ENCODE data around the gene AGPAT2.
"Not testable (repeated sequence)": the region's sequence is repeated elsewhere in the genome, so short reads cannot be mapped to it uniquely, and the experiment has no call there.

Gene AGPAT2

DNA sequence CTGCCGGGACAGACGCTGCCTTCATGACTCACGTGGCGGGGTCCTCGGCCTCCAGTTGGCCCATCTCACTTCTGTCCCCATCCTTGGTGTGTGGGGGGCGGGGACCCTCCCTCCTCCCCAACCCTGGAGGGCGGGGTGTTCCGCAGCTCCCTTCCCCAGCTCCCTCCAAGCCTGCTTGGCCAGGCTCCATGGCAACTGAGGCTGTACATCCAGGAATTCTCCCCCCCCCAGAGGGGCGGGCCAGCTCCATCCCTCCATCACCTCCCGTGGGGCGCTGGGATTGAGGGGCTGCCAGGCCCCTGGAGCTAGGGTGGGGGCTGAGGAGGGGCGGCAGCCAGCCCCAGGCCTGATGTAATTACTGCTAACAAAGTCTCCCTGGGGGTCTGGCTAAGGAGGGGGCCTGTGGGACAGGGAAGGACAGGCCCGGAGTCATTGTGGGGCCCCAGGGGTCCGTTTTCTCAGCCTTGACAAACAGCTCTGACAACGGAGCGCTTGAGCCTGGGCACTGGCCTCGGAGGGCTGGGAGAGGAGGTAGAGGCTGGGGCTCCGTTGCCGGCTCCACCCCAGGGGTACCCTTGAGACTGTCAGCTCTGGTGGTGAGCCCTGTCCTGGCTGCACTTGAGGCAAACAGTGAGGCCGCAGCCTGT, 33.1 kb upstream of the AGPAT2 start:
- DNase-seq (ENCODE audit: low spot score): no peak

DNA sequence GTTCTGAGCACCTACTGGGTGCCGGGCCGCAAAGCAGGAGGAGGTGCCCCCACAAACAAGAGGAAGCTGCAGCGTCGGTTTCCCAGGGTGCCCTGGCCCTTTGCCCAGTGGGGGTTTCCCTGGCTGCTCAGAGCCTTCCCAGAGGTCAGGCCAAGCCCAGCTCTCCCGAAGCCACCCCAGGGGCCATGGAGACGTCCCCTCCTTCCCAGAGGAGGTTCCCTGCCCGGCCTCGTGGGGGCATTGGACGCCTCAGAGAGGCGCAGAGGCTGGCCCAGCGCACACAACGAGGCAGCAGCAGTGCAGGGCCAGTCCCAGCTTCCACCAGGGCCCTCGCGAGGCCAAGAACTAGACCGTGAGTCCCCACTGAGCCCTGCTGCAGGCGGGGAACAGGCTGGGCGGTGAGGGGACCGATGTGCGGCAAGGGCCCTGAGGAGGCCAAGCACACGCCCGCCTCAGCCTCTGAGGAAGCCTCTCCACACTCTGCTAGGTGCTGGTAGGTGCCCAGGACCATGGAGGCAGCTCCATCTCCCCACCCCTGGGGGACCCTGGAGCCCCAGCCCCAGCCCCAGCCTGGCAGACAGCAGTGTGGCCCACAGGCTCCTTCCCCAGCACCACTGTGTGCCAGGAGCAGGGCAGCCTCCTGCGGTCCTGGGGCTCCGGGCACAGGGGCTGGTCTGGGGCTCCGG, 32.1 kb upstream of the AGPAT2 start:
- no peak for DNase-seq (ENCODE audit: low spot score)

DNA sequence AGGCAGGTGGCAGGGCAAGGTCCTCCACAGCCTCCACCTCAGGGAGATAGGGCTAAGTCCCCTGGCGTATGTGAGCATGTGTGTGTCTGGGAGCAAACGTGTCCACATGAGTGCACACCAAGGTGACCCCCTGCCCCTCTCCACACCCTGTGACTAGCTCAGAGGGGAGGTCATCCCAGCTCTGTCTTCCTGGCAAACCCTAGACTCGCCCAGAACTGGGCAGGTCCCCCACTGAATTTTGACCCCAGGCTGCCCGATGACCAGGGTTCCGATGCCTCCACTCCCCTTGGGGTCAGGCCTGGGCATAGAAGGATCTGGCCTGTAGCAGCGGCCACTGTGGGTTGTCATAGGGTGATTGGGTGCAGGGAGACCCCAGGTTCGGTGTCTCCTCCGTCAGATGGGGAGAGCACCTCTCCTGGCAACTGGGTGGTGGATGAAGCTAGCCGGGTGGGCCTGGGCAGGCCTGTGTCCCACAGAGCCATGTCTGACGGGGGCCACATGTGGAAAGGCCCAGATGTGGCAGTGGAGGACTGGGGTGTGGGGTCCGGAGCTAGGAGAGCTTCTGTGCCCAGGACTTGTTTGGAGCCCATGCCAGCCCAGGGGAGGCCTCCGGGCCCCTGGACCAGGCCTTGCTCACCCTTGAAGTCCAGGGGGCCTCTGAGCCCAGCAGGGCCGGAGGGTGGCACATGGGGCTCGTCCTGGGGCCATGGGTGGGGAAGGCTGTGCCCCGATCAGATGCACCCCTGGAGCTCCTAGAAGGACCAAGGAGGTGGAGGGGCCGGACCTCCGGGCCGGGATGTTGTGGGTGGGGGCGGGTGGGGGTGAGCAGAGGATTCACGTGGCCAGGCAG, 31.3 kb upstream of the AGPAT2 start:
- DNase-seq (ENCODE audit: low spot score): no peak

DNA sequence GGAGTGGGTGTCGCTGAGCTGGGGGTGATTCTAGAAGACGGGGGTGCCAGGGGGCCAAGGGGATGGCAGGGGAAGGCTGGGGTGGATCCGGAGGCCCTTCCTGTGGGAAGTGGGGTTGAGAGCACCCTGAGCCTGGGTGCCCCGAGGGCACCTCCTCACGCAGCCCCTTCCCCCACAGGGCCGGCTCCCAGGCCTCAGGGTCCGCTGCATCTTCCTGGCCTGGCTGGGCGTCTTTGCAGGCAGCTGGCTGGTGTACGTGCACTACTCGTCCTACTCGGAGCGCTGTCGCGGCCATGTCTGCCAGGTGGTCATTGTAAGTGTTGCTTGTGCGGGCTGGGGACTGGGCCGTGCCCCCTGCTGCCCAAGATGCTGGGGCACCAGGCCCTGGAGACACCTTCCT, 30.1 kb upstream of the AGPAT2 start:
- no peak for DNase-seq (ENCODE audit: low spot score)

DNA sequence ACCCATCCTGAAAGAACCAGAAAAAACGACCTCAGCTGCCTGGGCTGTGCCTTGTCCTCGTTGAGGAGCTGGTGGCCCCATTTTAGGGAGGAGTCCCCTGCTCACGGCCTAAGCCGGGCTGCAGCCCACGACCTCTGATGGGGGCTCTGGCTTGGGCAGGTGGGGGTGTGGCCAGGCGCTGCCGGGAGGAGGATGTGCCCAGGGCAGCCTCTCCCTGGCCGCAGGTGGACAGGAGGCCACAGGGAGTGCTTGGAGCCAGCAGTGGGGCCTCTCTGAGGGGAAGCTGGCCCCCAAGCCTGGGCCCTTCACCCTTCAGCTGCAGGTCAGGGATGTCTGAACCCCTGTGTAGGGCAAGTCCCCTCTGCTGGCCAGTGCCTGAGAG, 27.6 kb upstream of the AGPAT2 start:
- no peak for DNase-seq (ENCODE audit: low spot score)

DNA sequence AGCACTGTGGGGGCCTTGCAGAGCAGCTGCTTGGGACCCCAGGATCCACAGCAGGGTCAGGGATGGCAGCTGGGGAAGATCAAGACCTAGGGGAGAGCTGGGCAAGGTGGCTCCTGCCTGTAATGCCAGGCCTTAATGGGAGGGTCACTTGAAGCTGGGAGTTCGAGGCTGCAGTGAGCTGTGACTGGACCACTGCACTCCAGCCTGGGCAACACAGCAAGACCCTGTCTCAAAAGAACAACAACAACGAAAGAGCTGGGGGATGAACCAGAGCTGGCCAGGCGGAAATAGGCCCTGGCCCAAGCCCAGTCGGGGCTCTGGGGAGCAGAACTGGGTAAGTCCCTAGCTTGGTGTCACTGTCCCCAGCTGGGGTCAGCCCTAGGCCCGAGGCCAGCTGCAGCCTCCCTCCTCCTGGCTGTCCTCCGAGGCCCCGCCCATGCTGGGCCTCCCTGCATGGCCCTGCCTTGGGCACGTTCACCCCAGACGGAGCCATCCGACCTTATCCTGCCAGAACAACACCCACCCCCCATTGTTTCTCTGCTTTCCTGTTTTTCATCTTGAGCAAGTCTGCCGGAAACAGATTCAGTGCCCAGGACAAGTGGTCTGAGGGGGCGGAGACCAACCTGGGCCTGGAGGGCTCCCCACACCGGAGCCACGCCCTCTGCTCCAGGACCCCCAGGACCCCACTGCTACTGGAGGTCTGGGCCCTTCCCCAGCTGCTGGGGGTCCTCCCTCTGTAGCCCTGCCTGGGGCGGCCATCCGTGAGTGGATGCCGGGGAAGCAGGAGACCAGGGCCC, 27.0 kb upstream of the AGPAT2 start:
- DNase-seq (ENCODE audit: low spot score): no peak

DNA sequence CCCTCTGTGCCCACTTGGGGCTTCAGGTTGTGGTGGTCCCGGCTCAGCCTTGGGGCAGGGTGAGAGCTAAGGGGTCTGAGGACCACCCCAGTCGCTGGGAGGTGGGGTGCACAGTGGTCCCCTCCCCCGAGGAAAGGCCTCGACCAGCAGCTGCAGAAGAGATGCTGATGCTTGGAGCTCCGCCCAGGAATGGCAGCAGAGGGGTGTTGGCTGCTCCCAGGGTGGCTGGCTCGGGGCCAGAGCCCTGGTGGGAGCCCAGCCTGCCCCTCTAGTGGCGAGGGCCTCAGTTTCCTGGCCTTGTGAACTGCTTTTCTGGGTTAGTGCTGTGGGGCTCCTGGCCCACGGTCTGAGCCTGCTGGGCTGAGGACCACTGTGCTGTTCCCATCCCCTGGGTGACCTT, 26.3 kb upstream of the AGPAT2 start:
- DNase-seq (ENCODE audit: low spot score): no peak

DNA sequence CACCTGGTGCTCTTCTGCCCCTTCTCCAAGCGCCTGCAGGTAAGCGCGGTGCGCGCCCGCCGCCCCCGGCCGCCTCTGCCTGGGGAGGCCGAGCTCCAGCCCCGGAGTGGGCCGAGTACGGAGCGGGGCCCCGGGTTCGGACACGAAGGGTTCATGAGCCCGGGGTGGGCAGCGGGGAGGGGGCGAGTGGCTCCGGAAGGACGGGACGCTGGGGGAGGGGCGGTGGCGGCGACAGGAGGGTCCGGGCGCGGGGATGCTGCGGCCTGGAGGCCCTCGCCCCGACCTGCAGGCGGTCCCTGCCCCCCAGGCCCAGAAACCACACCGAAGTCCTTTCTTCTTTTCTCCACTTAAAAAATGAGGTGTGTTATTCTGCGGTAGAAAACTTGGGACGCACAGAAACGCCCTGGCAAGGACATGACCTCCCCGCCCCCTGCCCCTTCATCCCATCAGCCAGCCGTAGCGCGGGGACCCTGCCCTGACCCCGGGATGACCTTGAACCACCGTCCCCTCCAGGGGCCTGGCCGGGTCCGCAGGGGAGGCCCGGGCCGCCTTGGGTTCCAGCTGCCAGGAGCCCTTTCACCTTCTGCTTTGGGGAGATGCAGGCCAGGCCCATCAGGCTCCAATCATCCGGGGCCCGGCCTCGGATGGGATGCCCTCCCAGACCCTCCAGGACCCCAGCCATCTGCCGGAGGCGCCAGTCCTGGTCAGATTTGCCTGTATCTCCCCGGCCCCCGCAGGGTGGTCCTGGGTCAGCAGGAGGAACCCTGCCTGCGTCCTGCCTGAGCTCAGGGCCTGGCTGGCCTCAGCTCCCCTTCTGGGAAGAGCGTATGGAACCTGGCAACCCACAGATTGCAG, 25.7 kb upstream of the AGPAT2 start:
- no peak for DNase-seq (ENCODE audit: low spot score)

DNA sequence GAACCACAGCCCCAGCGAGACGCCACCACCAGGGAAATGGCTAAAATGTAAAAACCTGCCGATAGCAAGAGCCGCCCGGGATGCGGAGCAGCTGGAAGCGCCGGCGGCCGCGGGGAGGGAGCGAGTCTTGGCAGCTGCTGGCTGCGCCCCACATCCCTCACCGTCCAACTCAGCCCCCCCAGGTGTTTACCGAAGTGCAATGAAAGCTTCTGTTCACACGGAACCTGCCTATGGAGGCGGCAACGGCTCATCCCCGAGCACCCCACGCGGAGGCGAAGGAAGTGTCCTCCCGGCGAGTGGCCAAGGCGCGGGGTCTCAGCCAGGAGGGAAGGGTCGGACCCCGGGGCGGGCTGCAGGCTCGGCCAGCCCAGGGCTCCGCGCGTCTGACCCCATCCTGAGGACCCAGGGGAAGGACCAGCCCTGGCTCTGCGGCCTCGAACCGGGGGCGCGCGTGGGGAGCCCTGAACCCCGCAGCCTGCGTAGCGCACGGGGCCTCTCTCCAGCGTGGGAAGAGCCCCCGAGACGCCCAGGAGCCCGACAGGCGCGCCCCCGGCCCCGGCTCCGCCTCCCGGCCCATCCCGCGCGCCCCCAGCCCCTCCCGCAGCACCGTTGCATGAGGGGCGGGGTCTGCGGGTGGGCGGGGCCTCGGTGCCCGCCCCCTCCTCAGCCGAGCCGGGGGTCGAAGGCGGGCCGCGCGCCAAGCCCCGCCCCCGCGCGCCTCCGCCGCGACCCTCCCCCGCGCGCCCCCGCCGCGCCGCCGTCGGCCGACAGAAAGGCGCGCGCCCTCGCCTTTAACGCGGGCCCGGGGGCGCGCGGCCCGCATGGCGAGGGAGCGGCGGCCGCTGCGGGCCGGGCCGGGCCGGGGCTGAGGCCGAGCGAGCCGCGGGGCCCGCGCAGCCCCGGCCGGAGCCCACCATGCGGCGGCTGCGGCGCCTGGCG, 24.8 kb upstream of the AGPAT2 start, which contains the start of gene DIPK1B:
Gene DIPK1B (plus strand): TSS at position 822 of the 939 bp plus-strand sequence. CDS start 94 bp downstream, at position 916.
- no peak for DNase-seq (ENCODE audit: low spot score)

DNA sequence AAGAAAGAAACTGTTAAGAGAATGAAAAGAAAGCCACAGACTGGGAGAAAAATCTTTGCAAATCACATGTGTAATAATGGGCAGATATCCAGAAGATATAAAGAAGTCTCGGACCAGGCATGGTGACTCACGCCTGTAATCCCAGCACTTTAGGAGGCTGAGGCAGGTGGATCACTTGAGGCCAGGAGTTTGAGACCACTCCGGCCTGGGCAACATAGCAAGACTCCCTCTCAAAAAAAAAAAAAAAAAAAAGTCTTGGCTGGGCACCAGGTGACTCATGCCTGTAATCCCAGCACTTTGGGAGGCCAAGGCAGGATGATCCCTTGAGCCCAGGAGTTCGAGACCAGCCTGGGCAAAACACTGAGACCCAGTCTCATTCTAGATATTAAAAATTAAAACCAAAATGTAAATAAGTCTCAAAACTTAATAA, 24.0 kb upstream of the AGPAT2 start:
- not testable (repeated sequence) for DNase-seq (ENCODE audit: low spot score)

DNA sequence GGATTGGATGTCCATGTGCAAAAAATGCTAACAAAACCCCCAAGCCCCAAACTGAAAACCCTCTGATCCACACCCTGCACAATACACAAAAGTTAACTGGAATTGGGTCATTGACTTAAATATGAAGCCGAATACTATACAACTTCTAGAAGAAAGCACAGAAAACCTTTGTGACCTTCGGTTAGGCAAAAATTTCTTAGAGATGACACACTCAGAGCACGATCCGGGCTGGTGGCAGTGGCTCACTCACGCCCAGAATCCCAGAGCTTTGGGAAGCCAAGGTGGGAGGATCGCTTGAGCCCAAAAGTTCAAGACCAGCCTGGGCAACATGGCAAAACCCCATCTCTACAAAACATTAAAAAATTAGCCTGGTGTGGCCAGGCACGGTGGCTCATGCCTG, 23.3 kb upstream of the AGPAT2 start:
- DNase-seq (ENCODE audit: low spot score): no peak

DNA sequence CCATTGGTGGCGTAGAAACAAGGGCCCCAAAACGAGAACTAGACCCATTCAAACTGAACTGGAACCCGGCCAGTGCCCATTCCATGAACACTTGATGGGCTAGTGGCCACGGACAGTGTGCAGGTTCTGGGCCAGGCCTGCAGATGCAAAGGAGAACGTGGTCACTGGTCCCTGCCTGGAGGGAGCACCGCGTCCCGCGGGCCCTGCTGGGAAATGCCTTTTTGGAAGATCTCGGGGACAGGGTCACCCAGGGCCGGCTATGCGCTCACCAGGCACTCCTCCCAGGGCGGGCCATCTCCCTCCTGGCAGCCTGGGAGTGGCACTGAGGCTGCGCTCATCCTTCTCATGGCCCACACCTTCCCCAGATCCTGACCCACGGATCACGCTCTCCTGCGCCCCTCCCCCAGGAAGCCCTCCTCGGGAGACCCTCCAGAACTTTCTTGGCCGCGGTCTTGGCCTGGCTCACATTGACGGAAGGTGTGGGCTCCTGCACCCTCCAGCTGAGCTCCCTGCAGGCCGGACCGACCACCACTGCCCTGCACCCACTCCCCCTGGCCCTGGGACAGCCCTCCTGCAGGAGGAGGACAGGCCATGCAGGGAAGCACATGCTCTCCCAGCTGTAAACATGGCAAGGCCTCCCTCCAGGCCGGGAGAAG, 22.3 kb upstream of the AGPAT2 start:
- no peak for DNase-seq (ENCODE audit: low spot score)

DNA sequence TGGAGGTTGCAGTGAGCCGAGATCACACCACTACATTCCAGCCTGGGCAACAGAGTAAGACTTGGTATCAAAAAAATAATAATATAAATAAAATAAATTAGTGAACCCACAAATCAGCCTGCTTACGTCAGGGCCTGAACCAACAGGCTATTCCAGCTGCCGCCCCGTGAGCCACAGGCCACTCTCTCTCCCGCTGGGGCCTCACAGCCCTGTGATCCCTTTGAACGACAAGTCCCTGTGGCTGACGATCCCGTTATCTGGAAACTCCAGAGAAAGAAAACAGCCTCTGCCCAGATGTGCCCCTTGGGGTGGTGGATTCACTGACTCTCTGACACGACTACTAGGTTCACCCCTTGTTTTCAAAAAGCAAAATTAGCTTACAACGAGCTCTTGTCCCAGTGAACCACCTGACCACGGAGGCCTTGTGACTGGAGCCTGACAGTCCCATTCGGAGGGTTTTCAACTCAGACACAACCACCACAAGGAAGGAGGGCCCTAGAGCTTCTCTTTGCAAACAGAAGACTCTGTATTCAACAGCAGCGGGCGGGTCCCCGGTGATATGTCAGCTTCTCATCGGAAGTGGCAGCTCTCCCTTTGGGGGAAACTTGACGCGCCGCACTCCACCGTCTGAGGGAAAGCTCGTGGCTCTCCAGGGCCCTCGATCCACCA, 20.7 kb upstream of the AGPAT2 start:
- DNase-seq (ENCODE audit: low spot score): no peak

DNA sequence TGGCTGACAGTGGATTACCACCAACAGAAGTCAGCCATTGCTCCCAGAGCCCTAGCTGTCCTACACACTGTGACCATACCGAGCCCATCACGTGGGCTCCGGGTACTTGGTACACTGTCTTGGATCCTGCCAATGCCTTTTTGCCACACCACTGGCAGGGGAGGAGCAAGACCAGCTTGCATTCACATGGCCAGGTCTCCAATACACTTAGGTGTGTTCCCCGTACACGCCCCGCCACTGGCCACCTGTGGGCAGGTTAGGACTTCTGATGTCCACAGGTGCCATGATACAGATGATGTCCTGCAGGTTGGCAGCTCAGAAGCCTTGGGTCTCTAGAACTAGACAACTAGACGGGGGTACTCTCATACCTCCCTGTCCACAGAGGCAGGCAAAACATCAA, 19.8 kb upstream of the AGPAT2 start:
- no peak for DNase-seq (ENCODE audit: low spot score)

DNA sequence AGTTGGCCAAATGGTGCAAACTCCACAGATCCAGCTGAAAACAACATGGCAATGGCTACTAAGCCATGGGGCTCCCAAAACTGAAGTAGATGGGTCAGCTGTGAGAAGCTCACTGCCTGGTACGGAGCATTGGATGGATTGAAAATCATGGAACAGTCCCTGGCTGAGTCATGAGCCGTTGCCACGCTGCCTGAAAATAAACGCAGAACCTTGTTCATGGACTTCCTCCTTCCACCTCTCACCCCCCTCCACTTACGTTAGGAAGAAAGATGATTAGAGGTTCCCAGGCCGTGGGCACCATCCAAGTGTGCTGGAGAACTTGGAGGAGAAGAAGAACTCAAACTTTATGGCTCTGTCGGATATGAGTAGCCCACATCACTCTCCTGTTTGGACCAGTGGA, 18.3 kb upstream of the AGPAT2 start:
- DNase-seq (ENCODE audit: low spot score): no peak

DNA sequence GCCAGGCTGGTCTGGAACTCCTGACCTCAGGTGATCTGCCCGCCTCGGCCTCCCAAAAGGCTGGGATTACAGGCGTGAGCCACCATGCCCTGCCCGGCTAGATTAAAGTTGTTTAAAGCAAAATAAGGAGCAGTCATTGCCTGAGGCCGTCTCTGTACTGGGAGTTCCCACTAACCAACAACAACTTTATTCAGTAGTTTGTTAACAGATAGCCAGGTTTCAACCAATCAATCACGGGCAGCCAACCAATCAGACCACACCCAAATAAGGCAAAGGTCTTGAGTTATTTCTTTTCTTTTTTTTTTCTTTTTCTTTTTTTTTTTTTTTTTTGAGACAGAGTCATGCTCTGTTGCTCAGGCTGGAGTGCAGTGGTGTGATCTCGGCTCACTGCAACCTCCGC, 17.5 kb upstream of the AGPAT2 start:
- DNase-seq (ENCODE audit: low spot score): not testable (repeated sequence)

DNA sequence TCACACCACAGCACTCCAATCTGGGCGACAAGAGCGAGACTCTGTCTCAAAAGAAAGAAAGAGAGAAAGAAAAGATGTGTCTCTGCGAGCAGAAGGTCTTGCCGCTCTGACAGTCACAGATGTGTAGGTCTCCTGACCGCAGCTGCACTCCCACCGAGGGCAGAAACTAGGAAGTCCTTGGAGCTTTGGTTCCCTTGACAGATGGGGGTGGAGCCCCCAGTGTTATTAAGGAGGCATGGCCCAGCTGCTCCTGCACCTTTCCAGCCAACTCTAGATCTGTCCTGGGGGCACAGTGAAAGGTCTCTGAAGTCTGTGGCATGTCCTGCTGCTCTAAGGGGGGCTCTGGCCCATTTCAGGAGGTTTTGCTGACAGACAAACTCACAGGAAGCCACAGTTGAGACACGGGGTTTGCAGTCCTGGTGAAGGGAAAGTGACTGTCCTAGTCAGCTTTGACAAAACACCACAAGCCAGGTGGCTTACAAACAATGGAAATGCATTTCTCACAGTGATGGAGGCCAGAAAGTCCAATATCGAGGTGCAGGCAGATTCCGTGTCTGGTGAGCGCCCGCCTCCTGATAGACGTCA, 16.1 kb upstream of the AGPAT2 start:
- no peak for DNase-seq (ENCODE audit: low spot score)

DNA sequence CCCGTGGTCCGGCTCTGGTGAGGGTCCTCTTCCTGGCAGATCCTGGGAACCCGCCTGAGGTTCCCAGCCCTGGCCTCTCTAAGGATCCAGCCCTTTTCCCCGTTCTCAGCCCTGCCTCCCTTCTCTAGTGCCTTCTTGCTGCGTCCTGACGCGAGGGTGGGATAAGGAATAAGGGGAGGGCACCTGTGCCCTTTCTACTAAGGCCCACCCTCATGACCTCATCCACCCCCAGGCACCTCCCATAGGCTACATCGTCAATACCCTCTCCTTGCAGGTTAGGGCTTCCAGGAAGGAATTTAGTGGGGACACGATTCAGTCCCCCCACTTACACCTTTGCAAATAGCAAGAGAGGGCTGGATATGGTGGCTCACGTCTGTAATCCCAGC, 14.4 kb upstream of the AGPAT2 start:
- no peak for DNase-seq (ENCODE audit: low spot score)
